GM12892 (cell line): Measurements from ENCODE around the gene SPTLC2.
"Not testable (repeated sequence)": the region's sequence is repeated elsewhere in the genome, so short reads cannot be mapped to it uniquely, and the experiment has no call there.

Source experiments
- DNase-seq: peaks from one replicate; pipeline ENCODE4 v3.0.0; 2011; ENCODE audit not compliant: insufficient read length
- FAIRE-seq: peaks from 2 replicates; lab custom pipeline; 2011; peaks lifted over from hg19 to GRCh38; lab: Jason Lieb, UNC
- POLR2A ChIP-seq: IDR thresholded peaks from 2 replicates; pipeline ENCODE4 v1.6.1; 2011; ENCODE audit warnings: low read depth, low read length, control low read depth
- POLR2AphosphoS5 ChIP-seq: IDR thresholded peaks from 2 replicates; pipeline ENCODE4 v1.6.1; 2011; ENCODE audit warnings: low read depth, low read length, control low read depth
- TAF1 ChIP-seq: IDR thresholded peaks from 2 replicates; pipeline ENCODE4 v1.6.1; 2011; ENCODE audit warnings: low read depth, mild to moderate bottlenecking, control low read depth, low read length, borderline replicate concordance

The SPTLC2 gene

GRCh38 chr14:77603654-77604255, 12.7 kb downstream of the SPTLC2 start:
- no peak for TF ChIP-seq TAF1
- no peak for TF ChIP-seq POLR2AphosphoS5
- TF ChIP-seq POLR2A: no peak
- no peak for FAIRE-seq
- DNase-seq: no peak

GRCh38 chr14:77603031-77603430, 13.4 kb downstream of the SPTLC2 start:
- FAIRE-seq (no peak), DNase-seq (no peak)
- TF ChIP-seq POLR2A: no peak
- TF ChIP-seq POLR2AphosphoS5: no peak
- no peak for TF ChIP-seq TAF1

GRCh38 chr14:77601846-77602619, 14.4 kb downstream of the SPTLC2 start:
- FAIRE-seq (no peak), DNase-seq (no peak)
- TF ChIP-seq POLR2A: no peak
- TF ChIP-seq TAF1: no peak
- no peak for TF ChIP-seq POLR2AphosphoS5

- FAIRE-seq (no peak), DNase-seq (no peak)
- no peak for TF ChIP-seq TAF1
- no peak for TF ChIP-seq POLR2A
- TF ChIP-seq POLR2AphosphoS5: no peak
Observed at GRCh38 chr14:77599889-77600288, 16.5 kb downstream of the SPTLC2 start.

GRCh38 chr14:77598366-77599070, 17.9 kb downstream of the SPTLC2 start:
- FAIRE-seq (peak; percentile 42), DNase-seq (no peak)
- TF ChIP-seq POLR2AphosphoS5: no peak

- no peak for TF ChIP-seq TAF1
- TF ChIP-seq POLR2A: no peak
- no peak for TF ChIP-seq POLR2AphosphoS5
- DNase-seq (no peak), FAIRE-seq (no peak)
Observed at GRCh38 chr14:77593501-77593961, 22.9 kb downstream of the SPTLC2 start.

GRCh38 chr14:77590845-77591485, 25.5 kb downstream of the SPTLC2 start:
- FAIRE-seq (no peak), DNase-seq (no peak)
- no peak for TF ChIP-seq TAF1
- no peak for TF ChIP-seq POLR2A
- TF ChIP-seq POLR2AphosphoS5: no peak

- DNase-seq: no peak
- FAIRE-seq: no peak
- TF ChIP-seq TAF1: no peak
- TF ChIP-seq POLR2AphosphoS5: no peak
- TF ChIP-seq POLR2A: no peak
Observed at GRCh38 chr14:77589099-77589498, 27.3 kb downstream of the SPTLC2 start.

GRCh38 chr14:77588411-77589025, 27.9 kb downstream of the SPTLC2 start:
- FAIRE-seq: not testable (repeated sequence)

GRCh38 chr14:77585385-77585784, 31.1 kb downstream of the SPTLC2 start:
- DNase-seq (no peak), FAIRE-seq (no peak)
- TF ChIP-seq POLR2A (no peak), TAF1 (no peak), POLR2AphosphoS5 (no peak)

More at GRCh38 chr14:77588411-77589025, 27.9 kb downstream of the SPTLC2 start:
- not testable (repeated sequence) for DNase-seq

- DNase-seq (no peak), FAIRE-seq (no peak)
- TF ChIP-seq POLR2A (no peak), POLR2AphosphoS5 (no peak), TAF1 (no peak)
Observed at GRCh38 chr14:77584809-77585208, 31.6 kb downstream of the SPTLC2 start.

GRCh38 chr14:77583657-77584056, 32.8 kb downstream of the SPTLC2 start:
- FAIRE-seq: no peak
- no peak for DNase-seq
- TF ChIP-seq TAF1: no peak
- TF ChIP-seq POLR2AphosphoS5: no peak
- TF ChIP-seq POLR2A: no peak
